Measurements from ENCODE around the gene CAPN11. TPM values are rescaled to one million over a fixed set of nuclear protein-coding genes. Genes with fewer than 3 reads are reported as not detected.
A peak's percentile ranks its signal among the peaks of the same experiment; 100 is the strongest.

Gene CAPN11
- total RNA-seq: not detected

GRCh38 chr6:44158770-44159228 is at the start of gene CAPN11:
TSS of gene CAPN11 (plus strand) at chr6:44158820. CDS start at chr6:44158849, 29 bp downstream.
- H3K36me3 Mint-ChIP-seq: no peaks in the 10 kb centered on the region

GRCh38 chr6:44109212-44109611 is 49.4 kb upstream of the CAPN11 start:
- Mint-ChIP-seq H3K27ac (no peak overlapping the region), H3K27me3 (no peaks in the 10 kb centered on the region)

More at GRCh38 chr6:44158770-44159228, at the start of gene CAPN11:
- H3K9me3 Mint-ChIP-seq: no peaks in the 10 kb centered on the region
- no peaks in the 10 kb centered on the region for H3K4me1 Mint-ChIP-seq (ENCODE audit: low read depth in 2 of 2)
- H3K27ac Mint-ChIP-seq: no peak within 1 kb of the TSS
- no peak for DNase-seq (ENCODE audit: low spot score)
- H3K4me3 Mint-ChIP-seq: no peak within 1 kb of the TSS
- H3K27me3 Mint-ChIP-seq: peaks cover 3 to 7% of the 10 kb centered on the region in 2 donors
- no peak for ATAC-seq

GRCh38 chr6:44110005-44110676 is 48.5 kb upstream of the CAPN11 start:
- DNase-seq (ENCODE audit: low spot score) (no peak), ATAC-seq (no peak)
- Mint-ChIP-seq H3K27me3 (no peaks in the 10 kb centered on the region), H3K9me3 (no peaks in the 10 kb centered on the region), H3K4me1 (ENCODE audit: low read depth in 2 of 2) (peaks cover 16 to 21% of the 10 kb centered on the region in 2 donors), H3K4me3 (no peak overlapping the region), H3K27ac (no peak overlapping the region), H3K36me3 (peaks cover 9% of the 10 kb centered on the region)

More at GRCh38 chr6:44109212-44109611, 49.4 kb upstream of the CAPN11 start:
- DNase-seq (ENCODE audit: low spot score) (no peak), ATAC-seq (no peak)
- peaks cover 8% of the 10 kb centered on the region for H3K36me3 Mint-ChIP-seq
- peaks cover 21 to 25% of the 10 kb centered on the region in 2 donors for H3K4me1 Mint-ChIP-seq (ENCODE audit: low read depth in 2 of 2)
- H3K9me3 Mint-ChIP-seq: no peaks in the 10 kb centered on the region
- no peak overlapping the region for H3K4me3 Mint-ChIP-seq

- Mint-ChIP-seq H3K4me3 (no peak overlapping the region), H3K27me3 (no peaks in the 10 kb centered on the region), H3K27ac (no peak overlapping the region), H3K9me3 (no peaks in the 10 kb centered on the region), H3K4me1 (ENCODE audit: low read depth in 2 of 2) (peaks cover 19% of the 10 kb centered on the region in 2 donors), H3K36me3 (peaks cover 15% of the 10 kb centered on the region)
- DNase-seq (ENCODE audit: low spot score) (no peak), ATAC-seq (no peak)
Observed at GRCh38 chr6:44110966-44111365, 47.7 kb upstream of the CAPN11 start.

GRCh38 chr6:44111434-44112417 is 46.9 kb upstream of the CAPN11 start:
- H3K4me3 Mint-ChIP-seq: no peak overlapping the region
- H3K36me3 Mint-ChIP-seq: peaks cover 15% of the 10 kb centered on the region
- ATAC-seq: no peak

GRCh38 chr6:44113414-44113813 is 45.2 kb upstream of the CAPN11 start:
- Mint-ChIP-seq H3K9me3 (no peaks in the 10 kb centered on the region), H3K27ac (no peak overlapping the region), H3K27me3 (no peaks in the 10 kb centered on the region), H3K4me3 (no peak overlapping the region), H3K36me3 (peaks cover 15% of the 10 kb centered on the region), H3K4me1 (ENCODE audit: low read depth in 2 of 2) (peaks cover 19 to 22% of the 10 kb centered on the region in 2 donors)
- no peak for ATAC-seq
- DNase-seq (ENCODE audit: low spot score): no peak

More at GRCh38 chr6:44111434-44112417, 46.9 kb upstream of the CAPN11 start:
- no peaks in the 10 kb centered on the region for H3K27me3 Mint-ChIP-seq
- H3K27ac Mint-ChIP-seq: peak overlapping the region in 1 of 2 donors; percentile 24
- no peaks in the 10 kb centered on the region for H3K9me3 Mint-ChIP-seq
- no peak for DNase-seq (ENCODE audit: low spot score)
- peaks cover 15 to 16% of the 10 kb centered on the region in 2 donors for H3K4me1 Mint-ChIP-seq (ENCODE audit: low read depth in 2 of 2)

GRCh38 chr6:44115866-44116265 is 42.8 kb upstream of the CAPN11 start:
- Mint-ChIP-seq H3K4me1 (ENCODE audit: low read depth in 2 of 2) (peaks cover 27 to 32% of the 10 kb centered on the region in 2 donors), H3K9me3 (no peaks in the 10 kb centered on the region), H3K36me3 (peaks cover 15% of the 10 kb centered on the region)

GRCh38 chr6:44116641-44117382 is 41.8 kb upstream of the CAPN11 start:
- no peak for DNase-seq (ENCODE audit: low spot score)
- ATAC-seq: no peak
- H3K9me3 Mint-ChIP-seq: no peaks in the 10 kb centered on the region
- peaks cover 18 to 24% of the 10 kb centered on the region in 2 donors for H3K4me1 Mint-ChIP-seq (ENCODE audit: low read depth in 2 of 2)
- no peaks in the 10 kb centered on the region for H3K27me3 Mint-ChIP-seq
- peaks cover 12% of the 10 kb centered on the region for H3K36me3 Mint-ChIP-seq
- no peak overlapping the region for H3K27ac Mint-ChIP-seq
- H3K4me3 Mint-ChIP-seq: no peak overlapping the region

More at GRCh38 chr6:44115866-44116265, 42.8 kb upstream of the CAPN11 start:
- no peak overlapping the region for H3K27ac Mint-ChIP-seq
- H3K4me3 Mint-ChIP-seq: no peak overlapping the region
- DNase-seq (ENCODE audit: low spot score): no peak
- ATAC-seq: no peak
- H3K27me3 Mint-ChIP-seq: no peaks in the 10 kb centered on the region

- DNase-seq (ENCODE audit: low spot score): no peak
- H3K9me3 Mint-ChIP-seq: no peaks in the 10 kb centered on the region
- peaks cover 20 to 26% of the 10 kb centered on the region in 2 donors for H3K4me1 Mint-ChIP-seq (ENCODE audit: low read depth in 2 of 2)
- no peak overlapping the region for H3K27ac Mint-ChIP-seq
- no peak for ATAC-seq
- no peaks in the 10 kb centered on the region for H3K27me3 Mint-ChIP-seq
- peaks cover 7% of the 10 kb centered on the region for H3K36me3 Mint-ChIP-seq
- H3K4me3 Mint-ChIP-seq: no peak overlapping the region
Observed at GRCh38 chr6:44117397-44118128, 41.1 kb upstream of the CAPN11 start.

GRCh38 chr6:44119704-44120262 is 38.8 kb upstream of the CAPN11 start:
- no peak overlapping the region for H3K27ac Mint-ChIP-seq
- no peak for DNase-seq (ENCODE audit: low spot score)
- H3K4me3 Mint-ChIP-seq: no peak overlapping the region
- ATAC-seq: no peak
- H3K27me3 Mint-ChIP-seq: no peaks in the 10 kb centered on the region
- H3K36me3 Mint-ChIP-seq: peaks cover 7% of the 10 kb centered on the region
- H3K4me1 Mint-ChIP-seq (ENCODE audit: low read depth in 2 of 2): peaks cover 42 to 47% of the 10 kb centered on the region in 2 donors
- H3K9me3 Mint-ChIP-seq: no peaks in the 10 kb centered on the region

- Mint-ChIP-seq H3K36me3 (peaks cover 4% of the 10 kb centered on the region), H3K4me1 (ENCODE audit: low read depth in 2 of 2) (peaks cover 43 to 47% of the 10 kb centered on the region in 2 donors), H3K27ac (no peak overlapping the region), H3K4me3 (no peak overlapping the region), H3K9me3 (no peaks in the 10 kb centered on the region), H3K27me3 (no peaks in the 10 kb centered on the region)
- ATAC-seq (no peak), DNase-seq (ENCODE audit: low spot score) (no peak)
Observed at GRCh38 chr6:44120692-44121443, 37.8 kb upstream of the CAPN11 start.

- DNase-seq (ENCODE audit: low spot score) (no peak), ATAC-seq (no peak)
- Mint-ChIP-seq H3K4me3 (peak overlapping the region; percentile 58), H3K4me1 (ENCODE audit: low read depth in 2 of 2) (peaks cover 52 to 53% of the 10 kb centered on the region in 2 donors), H3K27ac (peak overlapping the region in 1 of 2 donors; percentile 4), H3K36me3 (peaks cover 6% of the 10 kb centered on the region), H3K9me3 (no peaks in the 10 kb centered on the region), H3K27me3 (no peaks in the 10 kb centered on the region)
Observed at GRCh38 chr6:44122801-44123200, 35.8 kb upstream of the CAPN11 start.
